H1 (cell line): ENCODE measurements around the gene EHD4. TPM values are rescaled to one million over a fixed set of nuclear protein-coding genes. Genes with fewer than 3 reads are reported as not detected.

ENCODE experiments used
- ASH2L ChIP-seq: fragments of 200-600, 300-600 bp; sonication (generic); IDR thresholded peaks from one replicate; pipeline ENCODE4 v1.7.1; 2017; ENCODE audit warnings: low read length
- BCL11A ChIP-seq, 2 experiments: IDR thresholded peaks; one replicate each; pipeline ENCODE4 v1.6.1; 2011; ENCODE audit warnings: low read depth in 2 of 2, low read length in 2 of 2, mild to moderate bottlenecking in 2 of 2
- TCF12 ChIP-seq: IDR thresholded peaks from 2 replicates; pipeline ENCODE4 v1.6.1; 2011; ENCODE audit warnings: low read depth, mild to moderate bottlenecking, low read length
- polyA plus RNA-seq, 7 experiments: library from polyadenylated mRNA; depleted of rRNA in 3 of 7; stranded (reverse) in 5 of 7; unstranded in 2 of 7; fragments of >200 nt in 5 of 7; fragments of 200-250 nt in 2 of 7; gene quantifications; 1 replicate in 5 of 7; 2 replicates in 1 of 7; 4 replicates in 1 of 7; pipeline versions ENCODE4 v1.2.1 to v1.2.3, GENCODE V29; 2011 to 2013; ENCODE audit warnings: missing spikeins in 2 of 7, mixed read lengths in 2 of 7
- total RNA-seq: library from RNA; stranded (reverse); fragmentation: NEBNext Ultra II Directional; extraction: Animal tissue kit (Norgen Biotek cat#: 25700); gene quantifications from 2 replicates; pipeline ENCODE4 v1.2.1, GENCODE V29; 2021

Gene EHD4
- total and polyA plus RNA-seq, 2 of the 8 experiments (the other 6 are each of a cell fraction or from before 2014, with no cell fraction given), result 17.5 to 24.5 TPM

DNA sequence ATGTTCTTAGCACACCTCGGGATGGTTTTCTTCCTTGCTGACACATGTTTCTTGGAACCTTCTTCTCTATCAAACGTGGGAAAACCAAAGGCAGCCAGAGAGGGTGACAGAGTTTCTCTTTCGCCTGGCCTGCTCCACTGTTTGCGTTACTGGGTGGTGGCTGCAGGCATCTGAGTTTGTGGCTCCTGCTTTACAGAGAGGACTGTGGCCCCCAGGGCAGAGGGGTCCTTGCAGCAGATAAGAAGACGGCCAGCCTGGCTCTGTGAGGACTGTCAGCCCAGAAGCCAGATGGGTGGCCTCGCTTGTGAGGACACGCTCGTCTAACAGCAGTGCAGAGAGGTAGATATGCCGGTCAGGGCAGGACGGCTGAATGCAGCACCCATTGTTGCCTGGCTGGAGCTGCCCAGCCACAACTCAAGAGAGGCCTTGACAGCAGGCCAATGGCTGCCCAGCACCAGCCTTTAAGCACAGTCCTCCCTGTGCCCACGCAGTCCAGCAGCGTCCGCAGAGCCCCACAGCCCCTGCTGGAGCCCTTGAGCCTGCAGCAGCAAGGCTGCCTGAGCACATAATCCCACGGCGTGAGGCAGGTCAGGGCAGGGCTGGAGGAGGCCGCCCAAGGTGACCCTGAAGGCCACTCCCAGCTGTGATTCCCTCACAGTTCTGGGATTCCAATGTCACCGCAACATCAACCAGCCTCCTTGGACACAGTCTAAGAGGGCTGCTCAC lies 63.5 kb downstream of the EHD4 start (continued):
- TF ChIP-seq BCL11A (IDR thresholded peaks at IDR 0.05; ENCODE audit: low read depth in 2 of 2, low read length in 2 of 2), result no peak
- TF ChIP-seq ASH2L, result no peak
- no peak for TF ChIP-seq TCF12
